Activated B cell treated with CpG ODN at 0.5 μM for 24 hours (primary cell): ENCODE measurements around the gene NPAS2. TPM values are rescaled to one million over a fixed set of nuclear protein-coding genes. Genes with fewer than 3 reads are reported as not detected.

Experiments used
- ATAC-seq: fragments of 200-7000 bp; cut with Tn5 transposase; one replicate; pipeline ENCODE4 v1.10.0; 2021; ENCODE audit warnings: low read depth, mild to moderate bottlenecking, moderate library complexity
- CTCF ChIA-PET: fragments of 350-600 bp; sonication (Branson Sonifier 250); formaldehyde crosslinking; loops from one replicate; lab custom pipeline; 2021; ENCODE audit warnings: antibody characterized with exemption; lab: Charles Lee
- POLR2A ChIA-PET: fragments of 350-600 bp; sonication (Branson Sonifier 250); formaldehyde crosslinking; loops from one replicate; lab custom pipeline; 2021; ENCODE audit warnings: antibody characterized with exemption; lab: Charles Lee
- DNase-seq: peaks from one replicate; pipeline ENCODE4 v3.0.0; 2022
- H3K27ac Mint-ChIP-seq: one replicate; pipeline ENCODE4 v1.8.0; 2020; ENCODE audit warnings: mixed read lengths
- H3K27me3 Mint-ChIP-seq: one replicate; pipeline ENCODE4 v1.8.0; 2021; ENCODE audit warnings: mixed read lengths
- H3K36me3 Mint-ChIP-seq: one replicate; pipeline ENCODE4 v1.8.0; 2021; ENCODE audit warnings: low read depth, mixed read lengths
- H3K4me1 Mint-ChIP-seq: one replicate; pipeline ENCODE4 v1.8.0; 2021; ENCODE audit warnings: mixed read lengths
- H3K4me3 Mint-ChIP-seq: one replicate; pipeline ENCODE4 v1.8.0; 2020; ENCODE audit warnings: mild to moderate bottlenecking, mixed read lengths
- H3K9me3 Mint-ChIP-seq: one replicate; pipeline ENCODE4 v1.8.0; 2020; ENCODE audit warnings: mixed read lengths
- intact Hi-C: fragments of 100-400 bp; cut with micrococcal nuclease; formaldehyde crosslinking; loops from one replicate; pipeline ENCODE4 v1.15.1; 2024
- total RNA-seq: library from RNA; stranded (reverse); gene quantifications from 2 replicates; pipeline ENCODE4 v1.2.3, GENCODE V29; 2022
- TF ChIP-seq, protein P1 (sequence below): fragments of 200-600 bp; IDR thresholded peaks from one replicate; pipeline ENCODE4 v1.8.0; 2022; ENCODE audit warnings: antibody characterized with exemption, mild to moderate bottlenecking

NPAS2 gene
- total RNA-seq, 1 donor from 2014 or later: not detected

DNA sequence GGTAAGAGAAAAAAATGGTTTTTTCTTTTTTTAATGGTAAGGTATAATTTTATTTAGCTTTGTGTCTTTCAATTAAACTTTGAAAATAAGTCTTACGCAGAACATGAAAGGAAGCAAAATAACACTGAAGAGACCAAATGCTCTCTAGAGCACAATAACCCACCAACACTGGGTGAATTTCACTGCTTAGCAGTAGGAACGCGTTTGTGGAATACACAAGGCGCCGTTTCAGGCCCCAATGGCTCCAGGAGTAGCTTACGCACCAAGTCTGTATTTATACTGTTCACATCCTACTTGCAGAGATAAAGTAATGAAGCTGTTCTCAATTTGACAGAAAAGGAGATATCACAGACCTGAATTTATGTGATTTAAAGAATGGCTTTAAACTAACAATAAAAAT lies 205.6 kb downstream of the NPAS2 start:
- TF ChIP-seq, protein P1, sequence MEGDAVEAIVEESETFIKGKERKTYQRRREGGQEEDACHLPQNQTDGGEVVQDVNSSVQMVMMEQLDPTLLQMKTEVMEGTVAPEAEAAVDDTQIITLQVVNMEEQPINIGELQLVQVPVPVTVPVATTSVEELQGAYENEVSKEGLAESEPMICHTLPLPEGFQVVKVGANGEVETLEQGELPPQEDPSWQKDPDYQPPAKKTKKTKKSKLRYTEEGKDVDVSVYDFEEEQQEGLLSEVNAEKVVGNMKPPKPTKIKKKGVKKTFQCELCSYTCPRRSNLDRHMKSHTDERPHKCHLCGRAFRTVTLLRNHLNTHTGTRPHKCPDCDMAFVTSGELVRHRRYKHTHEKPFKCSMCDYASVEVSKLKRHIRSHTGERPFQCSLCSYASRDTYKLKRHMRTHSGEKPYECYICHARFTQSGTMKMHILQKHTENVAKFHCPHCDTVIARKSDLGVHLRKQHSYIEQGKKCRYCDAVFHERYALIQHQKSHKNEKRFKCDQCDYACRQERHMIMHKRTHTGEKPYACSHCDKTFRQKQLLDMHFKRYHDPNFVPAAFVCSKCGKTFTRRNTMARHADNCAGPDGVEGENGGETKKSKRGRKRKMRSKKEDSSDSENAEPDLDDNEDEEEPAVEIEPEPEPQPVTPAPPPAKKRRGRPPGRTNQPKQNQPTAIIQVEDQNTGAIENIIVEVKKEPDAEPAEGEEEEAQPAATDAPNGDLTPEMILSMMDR: no peak
- no peak for DNase-seq
- Mint-ChIP-seq H3K4me3 (no peak overlapping the region), H3K9me3 (no peaks in the 10 kb centered on the region), H3K27ac (no peak overlapping the region), H3K36me3 (peaks cover 3% of the 10 kb centered on the region), H3K27me3 (no peaks in the 10 kb centered on the region), H3K4me1 (peaks cover 2% of the 10 kb centered on the region)
- intact Hi-C loops: no loop called here
- ATAC-seq: no peak
- POLR2A ChIA-PET: no interaction called here
- CTCF ChIA-PET: interaction anchor here (1.2 to 1.8 kb wide), 2 partner anchors 10 to 180 kb away, joined by 4 to 5 read pairs; no protein-coding TSS in a partner anchor

DNA sequence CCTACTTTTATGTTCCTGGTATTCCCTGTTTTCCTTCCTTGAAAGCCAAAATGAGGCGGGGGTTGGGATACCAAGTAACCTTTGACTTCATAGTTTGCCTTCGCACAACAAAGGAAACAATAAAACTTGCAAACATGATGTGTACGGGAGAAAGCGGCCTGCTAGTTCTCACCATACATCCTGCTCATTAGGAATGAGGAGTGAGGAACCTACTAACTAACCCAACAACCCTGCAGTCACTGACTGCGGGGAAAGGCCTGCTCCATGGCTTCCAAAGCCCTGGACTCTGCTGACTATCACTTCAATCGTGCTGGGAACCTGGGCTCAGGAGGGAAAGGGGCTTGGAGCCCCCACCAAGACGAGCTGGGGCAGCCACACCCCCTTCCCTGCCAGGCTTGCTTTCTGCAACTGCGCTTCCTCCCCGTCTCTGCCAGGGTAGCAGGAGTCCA lies 206.3 kb downstream of the NPAS2 start:
- POLR2A ChIA-PET: no interaction called here
- no peaks in the 10 kb centered on the region for H3K27me3 Mint-ChIP-seq
- no peaks in the 10 kb centered on the region for H3K9me3 Mint-ChIP-seq
- DNase-seq (no peak), ATAC-seq (no peak)
- CTCF ChIA-PET: interaction anchor here (1.2 to 1.8 kb wide), 2 partner anchors 10 to 179 kb away, joined by 4 to 5 read pairs; no protein-coding TSS in a partner anchor
- H3K27ac Mint-ChIP-seq: no peak overlapping the region
- H3K4me3 Mint-ChIP-seq: no peak overlapping the region
- H3K4me1 Mint-ChIP-seq: peaks cover 2% of the 10 kb centered on the region
- TF ChIP-seq, protein P1: no peak
- intact Hi-C loops: no loop called here
- H3K36me3 Mint-ChIP-seq: no peaks in the 10 kb centered on the region

DNA sequence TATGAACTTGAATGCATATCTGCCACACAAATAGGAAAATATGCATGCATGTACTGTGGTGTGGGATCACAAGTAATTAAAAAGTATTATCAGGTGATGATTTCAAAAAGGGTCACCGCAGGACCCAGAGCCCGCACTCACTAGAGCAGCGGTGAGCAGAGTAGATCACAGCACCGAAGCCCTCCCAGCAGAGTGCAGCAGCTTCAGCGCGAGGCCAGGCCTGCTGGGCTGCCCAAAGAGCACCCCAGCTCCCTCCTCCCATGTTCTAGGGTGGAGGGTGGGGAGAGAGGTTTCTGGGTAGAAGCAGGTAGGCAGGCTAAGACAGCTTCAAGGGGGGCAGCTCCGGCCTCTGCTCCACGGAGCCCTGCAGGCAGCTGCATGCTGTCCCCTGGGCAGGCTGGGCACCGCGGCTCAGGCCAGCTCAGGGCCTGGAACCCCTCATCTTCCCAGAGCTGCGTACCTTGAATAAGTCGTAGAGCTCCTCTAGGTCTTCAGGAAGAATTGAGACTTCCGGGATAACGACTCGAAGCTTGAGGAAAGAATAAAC lies 207.1 kb downstream of the NPAS2 start:
- no peak overlapping the region for H3K27ac Mint-ChIP-seq
- H3K9me3 Mint-ChIP-seq: no peaks in the 10 kb centered on the region
- H3K4me1 Mint-ChIP-seq: peaks cover 2% of the 10 kb centered on the region
- TF ChIP-seq, protein P1: no peak
- H3K36me3 Mint-ChIP-seq: no peaks in the 10 kb centered on the region
- no peak for ATAC-seq
- intact Hi-C loops: no loop called here
- H3K4me3 Mint-ChIP-seq: no peak overlapping the region
- no peak for DNase-seq
- ChIA-PET POLR2A (interaction anchor here (0.9 kb wide), 1 partner anchor 25 kb away, joined by 3 read pairs; no protein-coding TSS in a partner anchor), CTCF (interaction anchor here (1.1 to 2.0 kb wide), 3 partner anchors 9 to 178 kb away, joined by 4 read pairs; no protein-coding TSS in a partner anchor)
- no peaks in the 10 kb centered on the region for H3K27me3 Mint-ChIP-seq

DNA sequence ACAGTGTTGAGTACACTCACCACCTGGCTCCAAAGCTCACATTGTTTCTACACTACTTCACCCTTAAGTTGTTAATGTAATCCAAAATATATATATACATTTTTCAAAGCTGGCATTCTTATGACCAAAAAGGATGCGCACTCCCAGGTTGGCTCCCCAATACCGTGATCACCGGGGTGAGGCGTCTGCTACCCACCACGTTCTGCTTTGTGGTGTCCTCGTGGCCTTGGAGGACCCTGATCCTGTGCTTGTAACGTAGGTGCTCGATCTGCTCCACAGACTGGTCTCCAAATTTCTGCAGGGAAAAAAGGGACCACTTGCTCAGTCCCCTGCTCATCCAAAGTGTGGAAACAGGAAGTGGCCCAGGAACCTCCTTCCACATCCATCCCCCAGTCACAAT lies 207.9 kb downstream of the NPAS2 start:
- H3K4me3 Mint-ChIP-seq: no peak overlapping the region
- ATAC-seq: no peak
- ChIA-PET POLR2A (no interaction called here), CTCF (interaction anchor here (2.0 kb wide), 1 partner anchor 177 kb away, joined by 4 read pairs; no protein-coding TSS in a partner anchor)
- intact Hi-C loops: no loop called here
- H3K36me3 Mint-ChIP-seq: no peaks in the 10 kb centered on the region
- no peak for DNase-seq
- no peak overlapping the region for H3K27ac Mint-ChIP-seq
- no peaks in the 10 kb centered on the region for H3K27me3 Mint-ChIP-seq
- no peaks in the 10 kb centered on the region for H3K9me3 Mint-ChIP-seq
- H3K4me1 Mint-ChIP-seq: peaks cover 2% of the 10 kb centered on the region
- TF ChIP-seq, protein P1: no peak

DNA sequence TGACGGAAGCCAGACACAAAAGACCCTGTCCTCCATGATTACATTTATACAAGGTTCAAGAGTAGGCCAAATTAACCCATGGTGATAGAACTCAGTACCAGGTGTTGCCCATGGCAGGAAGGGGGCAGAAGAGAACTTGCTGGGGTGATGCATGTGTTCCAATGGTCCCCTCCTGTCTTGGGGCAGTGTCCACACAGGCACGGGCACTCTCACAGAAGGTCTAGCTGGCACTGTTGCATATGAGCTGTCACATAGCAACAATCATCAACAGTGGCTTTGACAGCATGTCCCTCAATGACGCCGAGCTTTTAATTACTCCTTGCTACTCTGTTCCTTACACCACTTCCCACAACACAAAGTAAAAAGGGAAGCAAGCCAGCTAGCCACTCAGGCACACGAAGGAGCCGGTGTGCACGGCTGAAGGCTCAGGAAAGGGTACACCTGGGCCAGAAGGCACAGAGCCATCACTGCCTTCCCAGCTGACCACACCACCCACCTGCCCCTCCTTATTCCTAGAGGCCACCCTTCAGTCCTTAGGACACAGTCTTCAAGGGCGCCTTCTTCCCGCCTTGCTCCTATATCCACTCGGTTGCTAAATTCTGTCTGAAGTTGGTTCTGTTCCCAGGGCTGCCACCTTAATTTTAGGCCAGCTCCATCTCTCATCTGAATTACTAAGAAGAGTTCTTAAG lies 211.1 kb downstream of the NPAS2 start:
- no peaks in the 10 kb centered on the region for H3K36me3 Mint-ChIP-seq
- H3K4me3 Mint-ChIP-seq: no peak overlapping the region
- CTCF ChIA-PET: interaction anchor here (1.2 to 2.1 kb wide), 2 partner anchors 174 to 187 kb away, joined by 3 to 6 read pairs; no protein-coding TSS in a partner anchor
- TF ChIP-seq, protein P1: no peak
- intact Hi-C loops: no loop called here
- no peaks in the 10 kb centered on the region for H3K4me1 Mint-ChIP-seq
- DNase-seq (no peak), ATAC-seq (no peak)
- POLR2A ChIA-PET: no interaction called here
- no peak overlapping the region for H3K27ac Mint-ChIP-seq
- H3K27me3 Mint-ChIP-seq: peaks cover 4% of the 10 kb centered on the region
- H3K9me3 Mint-ChIP-seq: no peaks in the 10 kb centered on the region
